ENCODE data around the gene SUSD4. TPM values are rescaled to one million over a fixed set of nuclear protein-coding genes. Genes with fewer than 3 reads are reported as not detected.

The SUSD4 gene
- total RNA-seq, 1 experiment from 2014 or later = 3.5 TPM

- Histone ChIP-seq H2AFZ (ENCODE audit: low read length) (no peak overlapping the region), H3K79me1 (ENCODE audit: insufficient read depth, low read depth, low read length, poor library complexity, severe bottlenecking) (no peaks in the 10 kb centered on the region), H3K4me1 (ENCODE audit: insufficient read depth, low read length) (no peaks in the 10 kb centered on the region), H3K56ac (ENCODE audit: insufficient read length, low read depth, low read length) (no peak overlapping the region), H4K20me1 (ENCODE audit: control insufficient read depth, insufficient read depth, insufficient read length) (no peaks in the 10 kb centered on the region), H3K9ac (ENCODE audit: extremely low read depth, insufficient read length, low read length) (no peak overlapping the region), H3K14ac (ENCODE audit: insufficient read depth, low read length) (no peak overlapping the region), H3K27ac (ENCODE audit: insufficient read length, low read depth, low read length) (no peak overlapping the region), H3K18ac (ENCODE audit: insufficient read length, low read depth, low read length) (no peak overlapping the region), H2AK5ac (ENCODE audit: insufficient read length, low read length) (no peak overlapping the region), H4K8ac (replicated peaks; ENCODE audit: insufficient read length, low read depth, low read length) (no peak overlapping the region), H3K9me3 (ENCODE audit: control insufficient read depth, low read depth, low read length) (no peaks in the 10 kb centered on the region), H2BK12ac (ENCODE audit: insufficient read length, low read depth, low read length) (no peak overlapping the region), H2BK120ac (ENCODE audit: low read depth, low read length, poor library complexity, severe bottlenecking) (no peak overlapping the region), H2BK20ac (ENCODE audit: low read depth, low read length, poor library complexity, severe bottlenecking) (no peak overlapping the region), H3K27me3 (ENCODE audit: insufficient read depth, low read length) (no peaks in the 10 kb centered on the region), H4K91ac (ENCODE audit: insufficient read length, low read depth, low read length) (no peak overlapping the region), H3K23me2 (ENCODE audit: insufficient read length, low read depth, low read length, poor library complexity, severe bottlenecking) (no peaks in the 10 kb centered on the region), H2BK5ac (ENCODE audit: insufficient read length, low read length) (no peak overlapping the region), H2BK15ac (ENCODE audit: low read depth, low read length) (no peak overlapping the region), H3K4ac (ENCODE audit: low read depth, low read length) (no peak overlapping the region), H3K4me2 (ENCODE audit: insufficient read depth, insufficient read length, low read length) (no peak overlapping the region), H3K23ac (ENCODE audit: insufficient read length, low read depth, low read length) (no peak overlapping the region), H3K79me2 (ENCODE audit: insufficient read depth, low read length) (no peaks in the 10 kb centered on the region), H3T11ph (ENCODE audit: low read length) (no peak overlapping the region), H4K5ac (ENCODE audit: insufficient read length, low read depth, low read length) (no peak overlapping the region)
- Mint-ChIP-seq H3K27ac (no peak overlapping the region), H3K9me3 (peaks cover 2 to 5% of the 10 kb centered on the region in 2 experiments; a peak in 2 of 5 replicates), H3K36me3 (ENCODE audit: insufficient read depth in 1 of 3, low read depth in 3 of 3) (peaks cover 0 to 4% (median 1%) of the 10 kb centered on the region in 3 experiments; a peak in 3 of 7 replicates), H3K4me3 (no peak overlapping the region), H3K4me1 (peaks cover 14 to 17% of the 10 kb centered on the region in 2 experiments), H3K27me3 (ENCODE audit: low read depth) (peaks cover 40% of the 10 kb centered on the region)
- TF ChIP-seq CTCF (conservative IDR thresholded peaks at IDR 0.05) = no peak
- no peak for DNase-seq
- WGBS (ENCODE audit: extremely low coverage, insufficient read length, low lambda C conversion rate) = no CpG with 5 or more reads among the region's 5 CpGs
Observed at GRCh38 chr1:223177681-223178080, 186.3 kb downstream of the SUSD4 start.
